Measurements from ENCODE around the gene OR10A6. TPM values are rescaled to one million over a fixed set of nuclear protein-coding genes. Genes with fewer than 3 reads are reported as not detected.

OR10A6 gene
- polyA plus RNA-seq, 1 donor from 2014 or later, result not detected

DNA sequence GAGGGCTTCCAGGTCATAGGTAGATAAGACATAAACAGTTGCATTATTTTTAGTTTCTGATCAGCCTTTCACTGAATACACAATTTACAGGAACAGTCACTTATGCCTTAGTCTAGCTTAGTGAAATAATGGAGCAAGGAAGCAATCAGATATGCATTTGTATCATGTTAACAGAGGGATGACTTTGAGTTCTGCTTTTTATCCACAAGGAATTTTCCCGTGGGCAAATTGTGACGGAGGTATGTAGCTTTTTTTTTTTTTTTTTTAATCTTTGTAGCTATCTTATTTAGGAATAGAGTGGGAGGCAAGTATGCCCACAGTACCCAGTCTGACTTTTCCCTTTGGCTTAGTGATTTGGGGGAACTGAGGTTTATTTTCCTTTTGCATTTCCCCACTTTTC, 37.6 kb upstream of the OR10A6 start:
- Histone ChIP-seq H3K27ac (ENCODE audit: low read length) (no peak overlapping the region), H3K9ac (ENCODE audit: low read length) (no peak overlapping the region), H3K4me2 (ENCODE audit: low read length) (no peak overlapping the region), H3K79me2 (replicated peaks; ENCODE audit: insufficient read depth, low read length) (no peaks in the 10 kb centered on the region), H3K9me3 (ENCODE audit: low read length) (no peaks in the 10 kb centered on the region), H3K36me3 (ENCODE audit: insufficient read depth, low read length) (no peaks in the 10 kb centered on the region), H3F3A (ENCODE audit: insufficient read depth, low read length, poor library complexity, severe bottlenecking) (no peaks in the 10 kb centered on the region), H4K20me1 (ENCODE audit: insufficient read depth) (no peaks in the 10 kb centered on the region), H3K27me3 (ENCODE audit: insufficient read depth, low read depth, low read length) (no peaks in the 10 kb centered on the region), H3K4me3 (ENCODE audit: low read length) (no peak overlapping the region), H3K9me2 (ENCODE audit: insufficient read depth, low read length) (no peaks in the 10 kb centered on the region), H2AFZ (ENCODE audit: low read depth, low read length) (no peak overlapping the region)
- TF ChIP-seq, protein P1, sequence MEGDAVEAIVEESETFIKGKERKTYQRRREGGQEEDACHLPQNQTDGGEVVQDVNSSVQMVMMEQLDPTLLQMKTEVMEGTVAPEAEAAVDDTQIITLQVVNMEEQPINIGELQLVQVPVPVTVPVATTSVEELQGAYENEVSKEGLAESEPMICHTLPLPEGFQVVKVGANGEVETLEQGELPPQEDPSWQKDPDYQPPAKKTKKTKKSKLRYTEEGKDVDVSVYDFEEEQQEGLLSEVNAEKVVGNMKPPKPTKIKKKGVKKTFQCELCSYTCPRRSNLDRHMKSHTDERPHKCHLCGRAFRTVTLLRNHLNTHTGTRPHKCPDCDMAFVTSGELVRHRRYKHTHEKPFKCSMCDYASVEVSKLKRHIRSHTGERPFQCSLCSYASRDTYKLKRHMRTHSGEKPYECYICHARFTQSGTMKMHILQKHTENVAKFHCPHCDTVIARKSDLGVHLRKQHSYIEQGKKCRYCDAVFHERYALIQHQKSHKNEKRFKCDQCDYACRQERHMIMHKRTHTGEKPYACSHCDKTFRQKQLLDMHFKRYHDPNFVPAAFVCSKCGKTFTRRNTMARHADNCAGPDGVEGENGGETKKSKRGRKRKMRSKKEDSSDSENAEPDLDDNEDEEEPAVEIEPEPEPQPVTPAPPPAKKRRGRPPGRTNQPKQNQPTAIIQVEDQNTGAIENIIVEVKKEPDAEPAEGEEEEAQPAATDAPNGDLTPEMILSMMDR (IDR thresholded peaks at IDR 0.05; ENCODE audit: poor library complexity, severe bottlenecking), result no peak
- TF ChIP-seq POLR2AphosphoS5 (IDR thresholded peaks at IDR 0.05), result no peak
- no peak for TF ChIP-seq EZH2 (IDR thresholded peaks at IDR 0.05; ENCODE audit: borderline replicate concordance, insufficient read depth, low read length, poor library complexity, severe bottlenecking)
- TF ChIP-seq, protein P2, sequence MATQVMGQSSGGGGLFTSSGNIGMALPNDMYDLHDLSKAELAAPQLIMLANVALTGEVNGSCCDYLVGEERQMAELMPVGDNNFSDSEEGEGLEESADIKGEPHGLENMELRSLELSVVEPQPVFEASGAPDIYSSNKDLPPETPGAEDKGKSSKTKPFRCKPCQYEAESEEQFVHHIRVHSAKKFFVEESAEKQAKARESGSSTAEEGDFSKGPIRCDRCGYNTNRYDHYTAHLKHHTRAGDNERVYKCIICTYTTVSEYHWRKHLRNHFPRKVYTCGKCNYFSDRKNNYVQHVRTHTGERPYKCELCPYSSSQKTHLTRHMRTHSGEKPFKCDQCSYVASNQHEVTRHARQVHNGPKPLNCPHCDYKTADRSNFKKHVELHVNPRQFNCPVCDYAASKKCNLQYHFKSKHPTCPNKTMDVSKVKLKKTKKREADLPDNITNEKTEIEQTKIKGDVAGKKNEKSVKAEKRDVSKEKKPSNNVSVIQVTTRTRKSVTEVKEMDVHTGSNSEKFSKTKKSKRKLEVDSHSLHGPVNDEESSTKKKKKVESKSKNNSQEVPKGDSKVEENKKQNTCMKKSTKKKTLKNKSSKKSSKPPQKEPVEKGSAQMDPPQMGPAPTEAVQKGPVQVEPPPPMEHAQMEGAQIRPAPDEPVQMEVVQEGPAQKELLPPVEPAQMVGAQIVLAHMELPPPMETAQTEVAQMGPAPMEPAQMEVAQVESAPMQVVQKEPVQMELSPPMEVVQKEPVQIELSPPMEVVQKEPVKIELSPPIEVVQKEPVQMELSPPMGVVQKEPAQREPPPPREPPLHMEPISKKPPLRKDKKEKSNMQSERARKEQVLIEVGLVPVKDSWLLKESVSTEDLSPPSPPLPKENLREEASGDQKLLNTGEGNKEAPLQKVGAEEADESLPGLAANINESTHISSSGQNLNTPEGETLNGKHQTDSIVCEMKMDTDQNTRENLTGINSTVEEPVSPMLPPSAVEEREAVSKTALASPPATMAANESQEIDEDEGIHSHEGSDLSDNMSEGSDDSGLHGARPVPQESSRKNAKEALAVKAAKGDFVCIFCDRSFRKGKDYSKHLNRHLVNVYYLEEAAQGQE (IDR thresholded peaks at IDR 0.05; ENCODE audit: borderline replicate concordance), result no peak
- no peak for TF ChIP-seq SMC3 (conservative IDR thresholded peaks at IDR 0.05; ENCODE audit: poor library complexity)
- no peak for TF ChIP-seq MXI1 (conservative IDR thresholded peaks at IDR 0.05; ENCODE audit: poor library complexity, severe bottlenecking)
- TF ChIP-seq TAF1 (IDR thresholded peaks at IDR 0.05; ENCODE audit: low read depth), result no peak
- TF ChIP-seq EP300 (conservative IDR thresholded peaks at IDR 0.05; ENCODE audit: poor library complexity, severe bottlenecking), result no peak
- no peak for TF ChIP-seq RAD21 (conservative IDR thresholded peaks at IDR 0.05)

DNA sequence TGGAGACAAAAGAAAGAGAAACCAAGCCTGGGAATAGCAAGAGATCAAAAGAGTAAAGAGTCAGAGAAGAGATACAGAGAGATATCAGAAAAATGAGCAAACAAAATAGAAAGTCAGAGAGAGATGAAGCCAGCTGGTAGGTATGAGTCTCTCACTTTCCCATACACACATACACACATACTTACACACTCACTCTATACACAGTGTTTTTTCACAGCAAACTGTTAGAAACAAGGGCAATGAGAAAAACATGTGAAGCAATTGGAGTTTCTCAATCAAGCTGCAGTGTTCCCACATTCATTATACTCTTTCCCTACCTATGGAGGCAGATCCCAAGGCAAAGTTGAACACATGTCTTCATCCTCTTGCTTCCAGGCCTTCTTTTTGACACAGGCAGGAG, 36.8 kb upstream of the OR10A6 start:
- Histone ChIP-seq H3K27ac (ENCODE audit: low read length) (no peak overlapping the region), H3K27me3 (ENCODE audit: insufficient read depth, low read depth, low read length) (no peaks in the 10 kb centered on the region), H3K4me3 (ENCODE audit: low read length) (no peak overlapping the region), H3K36me3 (ENCODE audit: insufficient read depth, low read length) (no peaks in the 10 kb centered on the region), H3K79me2 (replicated peaks; ENCODE audit: insufficient read depth, low read length) (no peaks in the 10 kb centered on the region), H3K9me2 (ENCODE audit: insufficient read depth, low read length) (no peaks in the 10 kb centered on the region), H3K9ac (ENCODE audit: low read length) (no peak overlapping the region), H2AFZ (ENCODE audit: low read depth, low read length) (no peak overlapping the region), H3F3A (ENCODE audit: insufficient read depth, low read length, poor library complexity, severe bottlenecking) (no peaks in the 10 kb centered on the region), H3K4me2 (ENCODE audit: low read length) (no peak overlapping the region), H3K9me3 (ENCODE audit: low read length) (no peaks in the 10 kb centered on the region), H4K20me1 (ENCODE audit: insufficient read depth) (no peaks in the 10 kb centered on the region)
- TF ChIP-seq EZH2 (IDR thresholded peaks at IDR 0.05; ENCODE audit: borderline replicate concordance, insufficient read depth, low read length, poor library complexity, severe bottlenecking) (no peak), MXI1 (conservative IDR thresholded peaks at IDR 0.05; ENCODE audit: poor library complexity, severe bottlenecking) (no peak), EP300 (conservative IDR thresholded peaks at IDR 0.05; ENCODE audit: poor library complexity, severe bottlenecking) (no peak), TAF1 (IDR thresholded peaks at IDR 0.05; ENCODE audit: low read depth) (no peak), SMC3 (conservative IDR thresholded peaks at IDR 0.05; ENCODE audit: poor library complexity) (no peak), RAD21 (conservative IDR thresholded peaks at IDR 0.05) (no peak), POLR2AphosphoS5 (IDR thresholded peaks at IDR 0.05) (no peak)
- TF ChIP-seq, protein P2 (IDR thresholded peaks at IDR 0.05; ENCODE audit: borderline replicate concordance), result no peak
- TF ChIP-seq, protein P1 (IDR thresholded peaks at IDR 0.05; ENCODE audit: poor library complexity, severe bottlenecking), result no peak

Measured in neural cell (in vitro differentiated cells).